ENCODE measurements around the gene THUMPD2. TPM values are rescaled to one million over a fixed set of nuclear protein-coding genes. Genes with fewer than 3 reads are reported as not detected.

The THUMPD2 gene
- total RNA-seq, 1 donor = 10.8 TPM

- peak; percentile 62 for DNase-seq (ENCODE audit: low read depth)
- no peak overlapping the region for H3K4me3 ChIP-seq (ENCODE audit: low read depth, low read length)
- TF ChIP-seq CTCF (IDR thresholded peaks at IDR 0.05; ENCODE audit: insufficient read depth, low read depth, low read length) = no peak
Measured at GRCh38 chr2:39737661-39738060, 41.4 kb downstream of the THUMPD2 start.

- no peak for TF ChIP-seq CTCF (IDR thresholded peaks at IDR 0.05; ENCODE audit: insufficient read depth, low read depth, low read length)
- H3K4me3 ChIP-seq (ENCODE audit: low read depth, low read length) = no peak overlapping the region
- DNase-seq (ENCODE audit: low read depth) = no peak
Measured at GRCh38 chr2:39736640-39737039, 42.4 kb downstream of the THUMPD2 start.

- no peak for TF ChIP-seq CTCF (IDR thresholded peaks at IDR 0.05; ENCODE audit: insufficient read depth, low read depth, low read length)
- DNase-seq (ENCODE audit: low read depth) = no peak
- H3K4me3 ChIP-seq (ENCODE audit: low read depth, low read length) = no peak overlapping the region
Measured at GRCh38 chr2:39735648-39736047, 43.4 kb downstream of the THUMPD2 start.

- TF ChIP-seq CTCF (IDR thresholded peaks at IDR 0.05; ENCODE audit: insufficient read depth, low read depth, low read length) = no peak
- no peak overlapping the region for H3K4me3 ChIP-seq (ENCODE audit: low read depth, low read length)
- no peak for DNase-seq (ENCODE audit: low read depth)
Measured at GRCh38 chr2:39734445-39734844, 44.6 kb downstream of the THUMPD2 start.

- TF ChIP-seq CTCF (IDR thresholded peaks at IDR 0.05; ENCODE audit: insufficient read depth, low read depth, low read length) = no peak
- no peak overlapping the region for H3K4me3 ChIP-seq (ENCODE audit: low read depth, low read length)
- no peak for DNase-seq (ENCODE audit: low read depth)
Measured at GRCh38 chr2:39733070-39733674, 45.9 kb downstream of the THUMPD2 start.

- no peak overlapping the region for H3K4me3 ChIP-seq (ENCODE audit: low read depth, low read length)
- TF ChIP-seq CTCF (IDR thresholded peaks at IDR 0.05; ENCODE audit: insufficient read depth, low read depth, low read length) = no peak
- DNase-seq (ENCODE audit: low read depth) = no peak
Measured at GRCh38 chr2:39732482-39732881, 46.6 kb downstream of the THUMPD2 start.

- no peak for DNase-seq (ENCODE audit: low read depth)
- TF ChIP-seq CTCF (IDR thresholded peaks at IDR 0.05; ENCODE audit: insufficient read depth, low read depth, low read length) = no peak
- no peak overlapping the region for H3K4me3 ChIP-seq (ENCODE audit: low read depth, low read length)
Measured at GRCh38 chr2:39731546-39731945, 47.5 kb downstream of the THUMPD2 start.

Measured in fibroblast of villous mesenchyme (primary cell).